HepG2 (cell line): ENCODE data around the gene THBS1.

ENCODE experiments used
- CTCF ChIP-seq: sonication (generic); formaldehyde crosslinking; IDR thresholded peaks from 2 replicates; pipeline ENCODE4 v1.5.0; 2020; ENCODE audit warnings: mild to moderate bottlenecking, missing genetic modification reagents, moderate library complexity
- DRAP1 ChIP-seq: IDR thresholded peaks from 2 replicates; pipeline ENCODE4 v1.6.1; 2016; ENCODE audit warnings: missing genetic modification reagents, missing compliant biosample characterization
- JUN ChIP-seq: sonication (generic); formaldehyde crosslinking; IDR thresholded peaks from 2 replicates; pipeline ENCODE4 v1.4.0; 2020; ENCODE audit warnings: mild to moderate bottlenecking, missing genetic modification reagents
- MAFK ChIP-seq, 2 experiments: IDR thresholded peaks in 1 of 2; conservative IDR thresholded peaks in 1 of 2; 2 replicates each; pipeline ENCODE4 v1.6.1; 2011; ENCODE audit warnings: improper control_type of control experiment in 2 of 2, low read length in 2 of 2
- NPAS2 ChIP-seq: sonication (generic); formaldehyde crosslinking; IDR thresholded peaks from 2 replicates; pipeline ENCODE4 v1.8.0; 2022; ENCODE audit warnings: mild to moderate bottlenecking, missing genetic modification reagents, borderline replicate concordance
- NR2F6 ChIP-seq, 2 experiments: IDR thresholded peaks; 2 replicates each; pipeline ENCODE4 v1.6.1; 2016; ENCODE audit warnings: antibody characterized with exemption in 1 of 2, mild to moderate bottlenecking in 1 of 2
- PRDM15 ChIP-seq: sonication (generic); formaldehyde crosslinking; IDR thresholded peaks from 2 replicates; pipeline ENCODE4 v1.4.0; 2020; ENCODE audit warnings: missing genetic modification reagents
- TCF7L2 ChIP-seq: IDR thresholded peaks from 2 replicates; pipeline ENCODE4 v1.6.1; 2011; ENCODE audit warnings: mild to moderate bottlenecking, low read depth, low read length, moderate library complexity
- U2AF1 ChIP-seq: fragments of 200-400 bp; formaldehyde crosslinking; optimal IDR thresholded peaks from 2 replicates; pipeline ENCODE3; 2017; ENCODE audit warnings: mild to moderate bottlenecking, low read depth, low read length
- ZNF549 ChIP-seq: sonication (generic); formaldehyde crosslinking; IDR thresholded peaks from 2 replicates; pipeline ENCODE4 v1.5.0; 2020; ENCODE audit warnings: missing genetic modification reagents
- ZNF713 ChIP-seq: sonication (generic); formaldehyde crosslinking; IDR thresholded peaks from 2 replicates; pipeline ENCODE4 v1.4.0; 2020; ENCODE audit warnings: mild to moderate bottlenecking, missing genetic modification reagents
- ZNF720 ChIP-seq: sonication (generic); formaldehyde crosslinking; IDR thresholded peaks from 2 replicates; pipeline ENCODE4 v1.4.0; 2020; ENCODE audit warnings: missing genetic modification reagents

GRCh38 chr15:39639037-39639436, 58.2 kb downstream of the THBS1 start:
- TF ChIP-seq ZNF549 (no peak), TCF7L2 (no peak), DRAP1 (CRISPR knock-in tag) (no peak), ZNF713 (no peak), NR2F6 (IDR thresholded peaks at IDR 0.05) (no peak), NR2F6 (CRISPR knock-in tag; IDR thresholded peaks at IDR 0.05) (no peak), JUN (CRISPR knock-in tag) (no peak), ZNF720 (no peak), PRDM15 (no peak), MAFK (conservative IDR thresholded peaks at IDR 0.05 in 1 of 2, IDR thresholded peaks at IDR 0.05 in 1 of 2; ENCODE audit: low read length in 2 of 2) (no peak), NPAS2 (no peak), CTCF (CRISPR knock-in tag) (no peak), U2AF1 (no peak)
